Thyroid gland (tissue), 4 donors: ENCODE results near the gene CAVIN1.

ENCODE experiments used
- POLR2A ChIP-seq, 2 donors: fragments of 450-650 bp; IDR thresholded peaks; one replicate each; pipeline ENCODE4 v1.6.1; 2017; ENCODE audit warnings: antibody characterized with exemption in 2 of 2, mild to moderate bottlenecking in 2 of 2, moderate library complexity in 1 of 2
- TF ChIP-seq, protein P1 (sequence below), 6 experiments: fragments of 200-600 bp in 3 of 6; fragments of 450-650 bp in 3 of 6; sonication (generic) in 3 of 6; IDR thresholded peaks; one replicate each; pipeline ENCODE4 v1.5.1; 2016 to 2019; ENCODE audit warnings: antibody characterized with exemption in 6 of 6, mild to moderate bottlenecking in 2 of 6, inconsistent platforms in 1 of 6, moderate library complexity in 1 of 6

DNA sequence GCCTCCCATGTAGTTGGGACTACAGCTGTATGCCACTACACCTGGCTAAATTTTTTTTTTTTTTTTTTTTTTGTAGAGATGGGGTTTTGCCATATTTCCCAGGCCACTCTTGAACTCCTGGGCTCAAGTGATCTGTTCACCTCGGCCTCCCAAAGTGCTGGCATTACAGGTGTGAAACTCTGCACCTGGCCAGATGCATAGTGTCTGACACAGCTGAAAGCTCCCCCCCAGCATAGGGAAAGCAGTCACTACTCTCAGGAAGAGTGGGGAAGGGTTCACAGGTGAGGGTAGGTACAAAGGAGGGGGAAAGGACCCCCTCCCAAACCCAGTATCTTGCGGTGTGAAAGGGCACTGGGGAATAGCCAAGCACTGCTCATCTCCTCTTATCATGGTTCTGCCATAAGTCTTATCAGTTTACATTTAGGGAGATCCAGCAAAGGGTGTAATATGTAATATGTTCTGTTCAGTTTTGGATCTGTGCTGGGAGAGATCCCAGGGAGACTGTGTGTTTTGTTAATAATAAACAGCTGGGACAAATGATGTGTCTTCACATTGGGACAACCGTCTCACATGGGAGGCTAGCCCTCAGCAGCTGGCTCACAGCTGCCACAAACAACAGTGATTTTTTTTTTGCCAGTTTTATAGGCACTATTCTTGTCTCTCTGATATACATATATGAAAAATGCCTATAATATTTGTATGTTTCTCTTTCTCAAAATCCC lies 6.8 kb upstream of the CAVIN1 start:
- TF ChIP-seq POLR2A (IDR thresholded peaks at IDR 0.05) = no peak
- TF ChIP-seq, protein P1, sequence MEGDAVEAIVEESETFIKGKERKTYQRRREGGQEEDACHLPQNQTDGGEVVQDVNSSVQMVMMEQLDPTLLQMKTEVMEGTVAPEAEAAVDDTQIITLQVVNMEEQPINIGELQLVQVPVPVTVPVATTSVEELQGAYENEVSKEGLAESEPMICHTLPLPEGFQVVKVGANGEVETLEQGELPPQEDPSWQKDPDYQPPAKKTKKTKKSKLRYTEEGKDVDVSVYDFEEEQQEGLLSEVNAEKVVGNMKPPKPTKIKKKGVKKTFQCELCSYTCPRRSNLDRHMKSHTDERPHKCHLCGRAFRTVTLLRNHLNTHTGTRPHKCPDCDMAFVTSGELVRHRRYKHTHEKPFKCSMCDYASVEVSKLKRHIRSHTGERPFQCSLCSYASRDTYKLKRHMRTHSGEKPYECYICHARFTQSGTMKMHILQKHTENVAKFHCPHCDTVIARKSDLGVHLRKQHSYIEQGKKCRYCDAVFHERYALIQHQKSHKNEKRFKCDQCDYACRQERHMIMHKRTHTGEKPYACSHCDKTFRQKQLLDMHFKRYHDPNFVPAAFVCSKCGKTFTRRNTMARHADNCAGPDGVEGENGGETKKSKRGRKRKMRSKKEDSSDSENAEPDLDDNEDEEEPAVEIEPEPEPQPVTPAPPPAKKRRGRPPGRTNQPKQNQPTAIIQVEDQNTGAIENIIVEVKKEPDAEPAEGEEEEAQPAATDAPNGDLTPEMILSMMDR (IDR thresholded peaks at IDR 0.05) = no peak
